ENCODE measurements around the gene HIVEP2. TPM values are rescaled to one million over a fixed set of nuclear protein-coding genes. Genes with fewer than 3 reads are reported as not detected.

Gene HIVEP2
- total RNA-seq, 1 donor from 2014 or later: 3.0 TPM

DNA sequence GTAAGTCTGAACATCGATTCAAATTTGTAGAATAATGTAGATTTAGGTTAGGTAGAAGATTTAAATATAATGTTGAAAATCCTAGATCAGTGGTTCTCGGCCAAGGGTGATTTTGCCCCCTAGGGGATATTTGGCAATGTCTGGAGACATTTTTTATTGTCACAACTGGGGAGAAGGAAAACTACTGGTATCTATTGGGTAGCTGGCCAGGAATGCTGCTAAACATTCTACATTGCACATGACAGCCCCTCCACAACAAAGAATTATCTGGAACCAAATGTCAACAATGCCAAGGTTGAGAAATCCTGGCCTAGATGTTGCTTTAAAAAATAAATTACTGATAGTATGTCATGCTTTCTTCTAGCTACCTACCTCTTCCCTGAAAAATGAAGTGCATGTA, 76.1 kb downstream of the HIVEP2 start:
- DNase-seq (ENCODE audit: low spot score): no peak
- ATAC-seq: no peak

DNA sequence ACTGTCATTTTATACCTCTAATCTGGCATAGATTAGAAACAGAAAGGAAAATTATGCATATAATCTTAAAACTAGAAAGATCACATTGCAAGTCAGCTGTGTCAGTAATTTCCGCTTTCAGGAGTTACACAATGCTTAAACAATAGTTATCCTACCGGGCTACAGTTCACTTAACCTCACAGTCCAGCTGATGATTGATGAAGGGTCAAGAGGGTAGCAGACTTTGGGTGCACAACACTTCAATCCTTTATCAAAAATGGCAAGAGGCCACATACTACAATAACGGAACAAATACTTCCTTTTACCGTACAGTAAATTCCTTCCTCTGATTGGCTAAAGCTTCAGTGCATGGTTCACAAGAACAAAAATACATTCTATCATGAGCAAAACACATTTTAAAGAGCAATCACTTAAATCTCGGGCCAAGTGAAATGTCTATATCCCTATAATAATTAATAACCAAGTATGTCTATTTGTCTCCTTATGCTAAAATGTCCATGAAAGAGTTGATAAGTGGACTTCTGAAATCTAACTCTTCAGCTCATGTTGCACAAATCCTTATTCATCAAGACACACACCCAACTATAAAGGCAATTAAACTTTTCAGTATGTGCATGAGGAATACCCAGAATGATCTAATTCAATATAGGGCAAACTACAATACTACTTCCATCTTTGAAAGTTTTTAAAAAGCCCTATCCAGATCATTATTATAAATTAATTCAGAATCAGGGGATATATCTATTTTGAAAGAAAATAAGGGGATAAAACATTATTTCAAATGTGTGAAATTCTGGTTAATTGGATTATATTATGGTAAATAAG, 76.8 kb downstream of the HIVEP2 start:
- ATAC-seq (peak; percentile 90), DNase-seq (ENCODE audit: low spot score) (no peak)

DNA sequence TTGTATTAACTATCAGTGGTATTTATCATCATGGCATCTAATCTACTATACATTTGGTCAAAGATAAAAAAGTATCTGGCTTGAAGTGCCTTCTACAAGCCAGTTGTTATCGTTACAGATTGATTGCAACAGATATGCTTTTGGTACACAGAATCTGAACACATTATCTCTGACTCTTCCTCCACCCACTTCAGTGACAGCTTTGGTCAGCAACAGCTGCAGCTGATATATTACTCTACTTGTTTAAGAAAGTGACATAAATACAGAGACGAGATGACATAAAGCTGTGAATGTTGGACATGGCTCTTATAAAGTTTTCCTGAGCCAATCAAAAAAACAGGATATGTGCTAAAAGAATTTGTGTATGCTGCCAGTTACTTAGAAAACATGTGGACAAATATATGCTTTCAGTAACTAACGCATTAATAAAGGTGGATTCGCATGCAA, 77.6 kb downstream of the HIVEP2 start:
- peak; percentile 46 for ATAC-seq
- no peak for DNase-seq (ENCODE audit: low spot score)

DNA sequence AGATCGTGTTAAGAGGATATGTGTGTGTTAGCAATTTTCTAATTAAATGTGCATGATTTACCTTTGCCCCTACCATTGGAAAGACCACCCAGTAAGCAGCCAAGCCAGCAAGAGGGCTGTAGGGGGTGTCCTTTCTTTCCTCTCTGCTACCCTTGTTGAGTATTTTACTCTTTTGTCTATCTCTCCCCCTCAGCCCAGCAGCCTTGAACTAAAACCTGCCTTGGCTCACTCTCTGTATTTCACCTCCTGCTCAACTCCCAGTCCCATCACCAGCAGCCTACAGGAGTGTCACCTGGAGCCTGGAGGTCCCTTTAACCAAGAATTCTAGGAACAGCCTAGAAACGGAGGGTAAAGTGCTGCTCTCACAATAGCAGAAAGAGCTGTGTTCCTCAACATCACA, 81.0 kb downstream of the HIVEP2 start:
- DNase-seq (ENCODE audit: low spot score): no peak
- ATAC-seq: no peak

DNA sequence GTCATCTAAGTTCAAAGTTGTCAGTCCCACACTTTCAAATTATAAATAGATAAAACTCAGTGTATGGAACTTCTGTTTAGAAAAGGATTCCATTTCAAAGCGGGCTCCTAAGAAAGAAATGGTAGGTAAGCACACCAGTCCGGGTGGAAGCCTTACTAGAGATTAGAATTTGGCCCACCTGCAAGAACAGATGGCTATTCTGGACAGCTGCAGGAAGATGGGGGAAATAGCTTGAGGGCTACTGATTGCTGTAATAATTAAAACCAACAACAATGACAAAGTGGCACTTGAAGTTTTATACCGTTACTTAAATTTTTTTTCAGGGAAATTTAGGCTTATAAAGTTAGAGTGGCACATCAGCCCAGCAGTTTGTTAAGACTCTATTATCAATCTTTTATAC, 83.3 kb downstream of the HIVEP2 start:
- ATAC-seq: no peak
- no peak for DNase-seq (ENCODE audit: low spot score)

DNA sequence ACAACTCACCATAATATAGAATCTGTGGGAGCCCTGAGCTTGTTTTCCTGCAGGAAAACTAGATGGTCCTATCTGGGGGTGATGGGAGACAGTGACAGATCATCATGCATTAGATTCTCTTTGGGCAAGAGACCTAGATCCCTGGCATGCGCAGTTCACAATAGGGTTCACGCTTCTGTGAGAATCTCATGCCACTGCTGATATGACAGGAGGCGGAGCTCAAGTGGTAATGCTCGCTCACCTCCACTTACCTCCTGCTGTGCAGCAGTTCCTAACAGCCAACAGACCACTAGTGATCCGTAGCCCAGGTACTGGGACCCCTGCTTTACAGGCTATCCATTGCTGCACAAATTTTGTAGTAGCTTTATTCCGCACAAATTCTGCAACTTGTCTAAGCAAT, 84.5 kb downstream of the HIVEP2 start:
- ATAC-seq (no peak), DNase-seq (ENCODE audit: low spot score) (no peak)

DNA sequence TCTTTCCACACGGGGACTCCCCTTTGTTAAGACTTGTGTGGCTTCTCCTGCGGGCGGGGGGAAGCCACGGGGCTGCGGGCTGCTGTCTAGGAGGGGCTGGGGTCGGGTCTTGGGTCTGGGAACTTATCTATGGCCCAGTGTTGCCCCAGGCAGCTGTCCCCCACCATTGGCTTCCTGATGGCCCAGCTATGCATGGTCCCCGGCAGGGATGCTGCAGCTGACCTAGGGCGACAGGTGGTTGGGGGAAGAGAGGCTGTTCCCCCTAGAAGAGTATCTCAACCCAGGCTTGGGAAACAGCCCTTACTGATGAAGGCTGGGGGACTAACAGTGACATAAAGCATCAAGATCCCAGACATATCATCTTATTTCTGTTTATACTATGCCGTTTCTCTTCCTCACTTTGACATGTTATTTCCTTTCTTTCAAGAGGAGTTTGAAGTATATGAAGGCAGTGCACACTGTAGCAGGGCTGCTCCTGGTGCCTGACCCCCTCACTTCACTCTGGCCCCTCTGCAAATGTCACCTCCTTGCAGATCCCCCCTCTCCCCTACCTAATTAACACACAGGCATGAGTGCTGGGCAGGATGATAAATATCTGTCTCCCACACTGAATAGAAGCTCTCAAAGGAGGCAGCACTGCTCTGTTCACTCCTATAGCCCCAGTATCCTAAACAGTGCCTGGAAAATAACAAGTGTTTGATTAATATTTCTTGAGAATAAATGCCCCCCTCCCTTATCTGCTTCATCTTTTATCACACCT, 87.0 kb downstream of the HIVEP2 start:
- DNase-seq (ENCODE audit: low spot score) (no peak), ATAC-seq (no peak)

DNA sequence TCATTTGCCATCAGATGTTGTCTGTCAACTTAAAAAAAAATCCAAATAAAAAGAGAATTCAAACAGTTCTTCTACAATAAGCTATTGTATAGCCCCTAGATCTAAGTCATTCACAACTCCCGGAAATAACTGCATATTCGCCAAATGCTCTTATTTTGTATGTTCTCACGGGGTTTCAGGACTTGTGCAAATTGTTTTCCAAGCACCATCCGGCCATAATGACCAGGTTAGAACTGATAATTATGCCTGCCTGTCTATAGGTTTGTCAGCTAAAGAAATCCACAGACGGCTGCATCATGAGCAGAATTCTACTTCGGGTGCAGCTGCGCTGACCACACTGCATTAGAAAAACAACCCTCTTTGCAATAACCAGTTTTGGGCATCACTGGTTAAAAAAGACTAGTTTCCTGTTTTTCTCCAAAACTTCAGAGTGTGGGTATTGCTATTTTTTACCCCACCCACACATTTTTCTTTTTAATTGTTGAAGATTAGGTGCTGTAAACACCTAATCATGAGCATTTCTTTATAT, 87.7 kb downstream of the HIVEP2 start:
- ATAC-seq: no peak
- DNase-seq (ENCODE audit: low spot score): no peak

DNA sequence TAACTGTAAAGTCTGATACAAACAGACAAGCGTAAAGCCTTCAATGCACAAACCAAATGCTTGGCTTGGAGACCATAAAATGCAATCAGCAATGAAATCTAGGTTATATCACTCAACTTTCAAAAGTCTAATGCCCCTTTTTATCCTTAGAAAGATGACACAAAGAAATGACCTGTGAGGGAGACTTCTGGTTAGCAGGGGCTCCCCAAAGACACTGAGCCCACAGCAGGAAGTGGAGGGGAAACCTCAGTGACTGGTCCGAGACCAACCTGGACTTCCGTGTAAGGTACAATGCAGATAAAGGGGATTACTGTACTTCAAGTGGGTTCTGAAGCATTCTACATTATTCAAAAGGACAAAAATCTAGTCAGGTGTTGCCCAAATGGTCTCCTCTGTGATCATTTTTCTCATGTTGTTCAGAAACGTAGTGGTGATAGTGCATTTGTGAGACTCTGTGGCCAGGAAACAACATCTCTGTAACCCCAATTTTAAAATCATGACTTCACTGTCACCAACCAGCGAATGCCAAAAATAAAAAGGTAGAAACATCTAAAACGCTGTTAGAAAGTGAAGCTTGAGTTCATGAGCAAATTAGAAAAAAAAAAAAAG, 88.2 kb downstream of the HIVEP2 start:
- DNase-seq (ENCODE audit: low spot score): no peak
- ATAC-seq: no peak

DNA sequence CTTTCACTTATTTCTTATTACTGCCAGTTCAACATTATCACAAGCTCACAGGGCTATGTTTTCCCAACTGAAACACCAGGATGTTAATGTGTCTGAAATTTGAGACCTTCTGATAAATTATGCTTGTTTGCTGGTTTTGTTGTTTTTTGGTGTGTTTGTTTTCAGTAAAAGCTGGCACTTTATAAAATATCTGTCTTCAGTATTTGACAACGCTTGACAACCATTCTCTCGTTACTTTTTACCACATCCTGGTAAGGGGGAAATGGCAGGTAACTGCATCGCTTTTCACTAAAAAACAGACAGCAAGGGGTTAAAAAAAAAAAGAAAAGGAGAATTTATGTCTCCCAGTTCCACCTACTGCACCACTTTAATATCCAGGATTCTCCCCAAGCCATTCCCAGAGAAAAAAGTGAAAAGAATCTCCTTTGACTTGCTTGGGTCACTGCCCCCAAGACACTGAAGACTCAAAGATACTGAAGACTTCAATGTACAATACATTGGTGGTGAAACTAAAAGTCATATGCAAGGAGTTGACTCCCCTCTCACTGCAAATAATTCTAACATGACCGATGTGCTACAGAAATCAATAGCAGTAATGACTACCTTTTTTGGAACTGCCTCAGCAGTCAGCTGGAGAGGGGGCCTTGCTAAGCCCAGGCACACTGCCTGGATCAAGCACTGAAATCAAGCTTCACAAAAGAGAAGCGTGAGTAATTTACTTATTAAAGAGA, 88.9 kb downstream of the HIVEP2 start:
- DNase-seq (ENCODE audit: low spot score) (no peak), ATAC-seq (no peak)

DNA sequence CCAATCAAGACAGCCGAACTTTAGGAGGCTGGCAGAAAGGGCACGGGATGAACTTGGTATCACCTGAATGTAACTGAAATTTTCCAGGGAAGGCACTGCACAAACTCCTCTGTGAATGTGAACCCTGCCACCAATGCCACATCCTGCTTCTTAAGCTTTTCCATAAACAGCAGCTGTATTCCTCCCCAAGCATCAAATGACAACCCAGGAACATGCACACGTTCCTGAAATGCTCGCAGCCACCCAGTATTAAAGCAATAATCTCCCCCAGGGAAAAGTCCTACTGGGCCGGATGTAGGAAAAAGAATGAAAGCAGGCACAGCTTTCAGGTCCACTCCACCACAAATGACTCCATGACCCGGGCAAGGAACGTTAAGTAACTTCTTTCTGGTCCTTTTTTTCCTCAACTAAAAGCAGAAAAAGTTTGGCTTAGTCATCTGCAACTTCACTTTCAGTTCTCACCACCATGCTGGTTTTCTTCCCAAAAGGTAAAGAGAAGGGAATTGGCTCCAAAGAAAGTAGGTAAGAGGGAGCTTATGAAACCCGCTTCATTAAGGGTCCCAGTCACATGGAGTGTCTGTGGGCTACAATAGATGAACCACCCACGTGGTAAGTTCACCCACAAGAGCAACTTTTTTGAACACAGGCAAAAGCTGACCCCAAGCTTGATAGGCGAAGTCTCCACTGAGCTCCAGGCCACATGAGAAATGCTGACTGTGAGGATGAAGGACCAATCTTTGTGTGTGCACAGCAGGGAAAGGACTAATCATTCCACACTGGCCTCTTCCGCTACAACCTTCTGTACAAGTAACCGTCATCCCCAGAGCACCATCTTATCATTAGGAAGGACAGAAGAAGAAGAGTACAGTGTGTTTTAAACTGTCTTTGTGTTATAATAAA, 90.1 kb downstream of the HIVEP2 start:
- DNase-seq (ENCODE audit: low spot score): no peak
- no peak for ATAC-seq

DNA sequence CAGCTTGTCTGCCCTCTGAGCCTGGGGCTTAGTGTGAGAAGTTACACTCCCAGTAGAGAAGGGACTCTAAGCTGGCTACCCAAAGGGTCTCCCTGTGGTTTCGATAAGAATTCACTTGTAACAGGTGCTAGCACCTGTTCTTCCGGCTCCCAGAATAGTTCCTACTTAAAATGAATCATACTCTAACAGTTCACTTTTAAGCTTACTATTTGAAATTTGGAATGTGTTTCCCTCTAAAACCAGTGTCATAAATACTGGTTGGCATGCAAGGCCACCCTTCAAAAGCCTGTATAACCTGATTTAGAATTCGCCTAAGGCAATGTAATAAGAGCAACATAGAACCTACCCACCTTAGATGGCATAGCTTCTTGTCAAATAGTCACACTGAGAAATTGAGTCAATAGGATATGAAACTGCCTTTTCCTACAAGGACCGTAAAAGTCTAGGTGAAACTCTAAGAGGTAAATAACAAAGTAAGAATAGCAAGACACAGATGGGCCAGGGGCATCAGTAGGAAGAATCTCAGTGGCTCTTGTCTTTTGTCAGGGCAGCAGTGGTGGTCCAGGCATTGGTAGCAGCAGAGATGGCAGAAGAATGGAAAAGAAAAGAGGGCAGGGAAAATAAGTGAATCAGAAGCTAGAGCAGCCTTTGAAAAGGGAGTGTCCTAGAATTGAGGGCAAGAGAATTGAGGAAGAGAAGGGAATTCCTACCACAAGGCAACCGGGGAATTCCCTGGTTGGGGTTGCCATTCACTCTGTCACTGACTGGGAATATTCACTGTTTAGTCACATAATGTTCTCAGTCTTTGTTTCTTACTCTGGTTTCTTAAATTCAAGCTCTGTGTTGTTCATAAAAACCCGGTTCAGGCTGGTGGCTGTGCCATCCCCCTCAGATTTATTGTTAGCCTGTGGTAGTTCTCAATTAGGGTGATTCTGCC, 91.5 kb downstream of the HIVEP2 start:
- no peak for DNase-seq (ENCODE audit: low spot score)
- no peak for ATAC-seq

DNA sequence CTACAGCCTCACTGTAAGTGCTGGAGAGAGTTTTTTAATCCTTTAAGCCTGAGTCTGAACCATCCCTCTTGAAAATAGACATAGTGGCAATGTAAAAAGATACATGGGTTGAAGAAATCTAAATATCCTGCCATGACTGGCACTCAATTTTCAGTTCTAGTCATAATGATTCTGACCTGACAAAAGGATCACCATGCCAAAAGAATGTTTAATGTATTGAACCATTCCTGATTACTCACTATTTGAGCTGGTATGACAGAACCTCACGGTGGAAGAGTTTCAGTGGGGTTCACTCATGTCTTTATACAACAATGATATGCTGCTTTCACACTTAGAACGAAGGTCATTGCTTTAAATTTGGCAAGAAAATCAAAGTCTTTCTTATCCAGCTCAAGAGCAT, 93.4 kb downstream of the HIVEP2 start:
- no peak for DNase-seq (ENCODE audit: low spot score)

DNA sequence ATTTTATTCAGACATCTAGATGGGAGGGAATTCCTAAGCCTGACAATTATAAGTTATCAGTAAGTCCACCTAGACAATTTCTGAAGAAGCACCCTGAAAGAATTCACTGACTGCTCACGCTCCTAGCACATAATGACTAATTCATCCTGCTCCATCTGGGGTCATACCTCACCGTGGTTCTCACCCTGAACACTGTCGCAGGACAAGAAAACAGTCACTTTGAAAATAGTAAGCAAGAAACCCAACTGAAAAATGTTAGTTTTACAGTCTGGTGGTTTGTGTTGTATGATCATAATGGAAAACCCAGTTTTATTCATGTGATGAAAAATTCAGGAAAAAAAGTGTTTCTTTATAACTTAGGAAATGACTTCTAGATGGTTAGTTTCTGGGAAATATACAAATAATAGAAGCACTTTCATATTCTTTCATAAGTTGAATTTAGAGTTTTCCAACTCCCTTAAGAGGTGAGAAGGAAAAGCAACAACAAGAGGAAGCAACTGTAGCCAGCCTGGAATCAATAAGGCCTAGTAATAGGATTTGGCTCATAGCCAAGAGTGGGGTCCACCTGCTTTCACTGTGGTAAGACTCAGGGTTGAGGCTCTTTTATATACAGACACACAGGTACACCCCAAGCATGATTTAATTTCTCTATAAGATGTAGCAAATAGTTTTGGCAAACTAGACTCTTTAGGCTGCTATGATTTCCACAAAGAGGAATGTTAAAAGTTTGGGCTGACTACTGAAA, 94.1 kb downstream of the HIVEP2 start:
- no peak for ATAC-seq
- no peak for DNase-seq (ENCODE audit: low spot score)

More for the DNA sequence above, 93.4 kb downstream of the HIVEP2 start:
- peak; percentile 47 for ATAC-seq

DNA sequence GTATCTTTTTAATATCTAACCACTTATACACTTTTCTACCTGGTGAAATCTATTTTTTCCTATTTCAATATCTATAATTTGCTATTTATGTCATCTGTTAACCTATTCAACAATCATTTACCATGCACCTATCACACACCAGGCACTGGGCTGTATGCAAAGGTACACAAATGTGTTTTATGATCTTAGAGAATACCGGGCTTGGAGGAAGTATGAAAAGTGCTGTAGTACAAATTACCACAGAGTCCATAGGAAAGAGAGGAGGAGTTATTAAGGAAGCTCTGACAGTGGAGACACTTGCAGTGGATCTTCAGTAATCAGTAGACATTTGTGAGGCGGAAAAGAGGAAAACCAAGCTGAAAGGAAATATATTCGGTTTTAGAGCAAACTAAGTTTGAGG, 96.0 kb downstream of the HIVEP2 start:
- no peak for DNase-seq (ENCODE audit: low spot score)
- no peak for ATAC-seq

DNA sequence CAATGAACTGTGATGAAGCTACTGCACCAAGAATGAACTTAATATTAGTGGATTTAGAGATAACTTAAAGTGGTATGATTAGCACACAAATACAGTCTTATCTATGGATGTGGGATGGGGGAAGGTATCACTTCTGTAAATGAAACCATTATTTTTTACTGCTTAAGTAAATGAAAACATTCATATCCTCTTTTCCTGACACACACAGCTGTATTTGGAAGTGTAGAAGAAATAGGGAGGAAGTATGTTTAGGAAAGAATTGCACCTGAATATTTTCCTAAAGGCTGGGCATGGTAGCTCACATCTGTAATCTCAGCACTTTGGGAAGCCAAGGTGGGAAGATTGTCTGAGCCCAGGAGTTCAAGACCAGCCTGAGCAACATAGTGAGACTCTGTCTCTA, 96.8 kb downstream of the HIVEP2 start:
- no peak for DNase-seq (ENCODE audit: low spot score)
- no peak for ATAC-seq

DNA sequence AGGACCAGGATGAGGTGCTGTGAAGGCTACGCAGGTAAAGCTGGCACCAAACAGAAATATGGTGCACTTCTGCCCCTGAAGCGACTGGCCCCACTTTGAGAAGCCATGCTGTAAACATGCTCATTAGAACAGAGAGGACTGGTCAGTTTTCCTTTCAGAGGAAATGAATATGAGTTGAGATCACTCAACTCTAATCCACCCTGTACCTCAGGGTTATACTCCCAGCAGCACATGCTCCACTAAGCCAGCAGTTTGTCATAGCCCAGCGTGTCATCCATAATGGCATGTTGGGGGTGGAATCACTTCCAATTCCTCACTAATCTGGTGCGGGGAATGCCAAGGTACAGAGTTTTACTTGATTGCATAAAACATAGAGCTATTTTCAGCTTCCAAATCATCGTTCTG, 98.1 kb downstream of the HIVEP2 start:
- ATAC-seq (peak; percentile 19), DNase-seq (ENCODE audit: low spot score) (peak; percentile 49)

DNA sequence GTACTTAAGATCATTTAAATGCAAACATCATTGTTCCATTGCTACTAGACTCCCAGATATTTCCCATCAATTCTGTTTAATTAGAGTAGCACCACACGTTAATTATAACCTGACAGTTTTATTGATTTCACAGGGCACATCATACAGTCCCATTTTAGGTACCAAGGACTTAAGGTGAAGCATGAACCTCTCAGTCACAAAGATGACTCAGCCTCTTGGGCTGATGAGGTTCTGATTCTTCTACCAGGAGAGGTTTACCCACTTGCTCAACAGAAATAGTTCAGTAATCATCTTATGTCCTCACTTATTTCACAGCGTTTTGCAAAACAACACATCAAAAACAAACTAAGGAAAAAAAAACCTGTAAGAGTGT, 98.5 kb downstream of the HIVEP2 start:
- DNase-seq (ENCODE audit: low spot score): no peak
- ATAC-seq: no peak

Measured in left lobe of liver (tissue), 2 donors.